Muscle layer of duodenum (tissue), 2 donors: ENCODE results near the gene CYB561A3.
"Not testable (repeated sequence)": the region's sequence is repeated elsewhere in the genome, so short reads cannot be mapped to it uniquely, and the experiment has no call there.

Source experiments
- H3K27ac ChIP-seq: one replicate; pipeline ENCODE4 v1.7.0; 2013; ENCODE audit warnings: mild to moderate bottlenecking, low read length
- H3K27me3 ChIP-seq: one replicate; pipeline ENCODE4 v1.7.0; 2013; ENCODE audit warnings: low read depth, mild to moderate bottlenecking, control low read depth, low read length
- H3K36me3 ChIP-seq, 2 donors: one replicate each; pipeline ENCODE4 v1.7.0; 2013; ENCODE audit warnings: low read length in 2 of 2, control low read depth in 1 of 2, mild to moderate bottlenecking in 1 of 2; ENCODE audit not compliant: insufficient read depth in 2 of 2, control insufficient read depth in 1 of 2
- H3K4me1 ChIP-seq, 2 donors: one replicate each; pipeline ENCODE4 v1.7.0; 2013; ENCODE audit warnings: low read length in 2 of 2, mild to moderate bottlenecking in 2 of 2, control low read depth in 1 of 2, moderate library complexity in 1 of 2; ENCODE audit not compliant: insufficient read depth in 2 of 2, control insufficient read depth in 1 of 2
- H3K4me3 ChIP-seq, 2 donors: one replicate each; pipeline ENCODE4 v1.7.0; 2013; ENCODE audit warnings: low read length in 2 of 2, low read depth in 1 of 2, mild to moderate bottlenecking in 1 of 2
- H3K9me3 ChIP-seq, 2 donors: one replicate each; pipeline ENCODE4 v1.7.0; 2013; ENCODE audit warnings: low read length in 2 of 2, control low read depth in 1 of 2, mild to moderate bottlenecking in 1 of 2; ENCODE audit not compliant: control insufficient read depth in 1 of 2
- donor health status: healthy.

The CYB561A3 gene

GRCh38 chr11:61384271-61385242, 22.9 kb upstream of the CYB561A3 start:
- Histone ChIP-seq H3K27ac (no peak overlapping the region), H3K9me3 (no peaks in the 10 kb centered on the region), H3K36me3 (no peaks in the 10 kb centered on the region), H3K4me1 (peaks cover 0 to 4% of the 10 kb centered on the region in 2 donors), H3K27me3 (no peaks in the 10 kb centered on the region), H3K4me3 (no peak overlapping the region)

- H3K27me3 ChIP-seq, H3K4me1 ChIP-seq, H3K9me3 ChIP-seq, H3K4me3 ChIP-seq, H3K36me3 ChIP-seq, H3K27ac ChIP-seq: not testable (repeated sequence)
Measured at GRCh38 chr11:61383859-61384258, 22.2 kb upstream of the CYB561A3 start.

GRCh38 chr11:61380884-61381283, 19.2 kb upstream of the CYB561A3 start:
- Histone ChIP-seq H3K27ac (no peak overlapping the region), H3K4me1 (peaks cover 0 to 4% of the 10 kb centered on the region in 2 donors), H3K4me3 (no peak overlapping the region)

GRCh38 chr11:61378713-61379313, 17.1 kb upstream of the CYB561A3 start:
- H3K27ac ChIP-seq, result no peak overlapping the region
- H3K36me3 ChIP-seq, result peaks cover 0 to 5% of the 10 kb centered on the region in 2 donors

More at GRCh38 chr11:61380884-61381283, 19.2 kb upstream of the CYB561A3 start:
- no peaks in the 10 kb centered on the region for H3K9me3 ChIP-seq
- peaks cover 0 to under 1% of the 10 kb centered on the region in 2 donors for H3K36me3 ChIP-seq
- no peaks in the 10 kb centered on the region for H3K27me3 ChIP-seq

GRCh38 chr11:61377461-61378160, 15.9 kb upstream of the CYB561A3 start:
- H3K4me1 ChIP-seq, result no peaks in the 10 kb centered on the region
- H3K27ac ChIP-seq, result no peak overlapping the region
- no peak overlapping the region for H3K4me3 ChIP-seq
- peaks cover 0 to 5% of the 10 kb centered on the region in 2 donors for H3K36me3 ChIP-seq
- H3K9me3 ChIP-seq, result no peaks in the 10 kb centered on the region
- no peaks in the 10 kb centered on the region for H3K27me3 ChIP-seq

More at GRCh38 chr11:61378713-61379313, 17.1 kb upstream of the CYB561A3 start:
- no peaks in the 10 kb centered on the region for H3K9me3 ChIP-seq
- H3K4me1 ChIP-seq, result no peaks in the 10 kb centered on the region
- no peaks in the 10 kb centered on the region for H3K27me3 ChIP-seq
- H3K4me3 ChIP-seq, result no peak overlapping the region

- Histone ChIP-seq H3K4me3 (no peak overlapping the region), H3K36me3 (peaks cover 0 to 5% of the 10 kb centered on the region in 2 donors), H3K27ac (no peak overlapping the region), H3K27me3 (no peaks in the 10 kb centered on the region), H3K9me3 (no peaks in the 10 kb centered on the region), H3K4me1 (no peaks in the 10 kb centered on the region)
Measured at GRCh38 chr11:61375761-61376108, 14.1 kb upstream of the CYB561A3 start.

- H3K9me3 ChIP-seq, result no peaks in the 10 kb centered on the region
- no peak overlapping the region for H3K27ac ChIP-seq
- peaks cover 0 to 3% of the 10 kb centered on the region in 2 donors for H3K4me1 ChIP-seq
- H3K27me3 ChIP-seq, result no peaks in the 10 kb centered on the region
- no peak overlapping the region for H3K4me3 ChIP-seq
- H3K36me3 ChIP-seq, result peaks cover 18 to 33% of the 10 kb centered on the region in 2 donors
Measured at GRCh38 chr11:61372659-61373420, 11.2 kb upstream of the CYB561A3 start.

GRCh38 chr11:61370349-61371005, 8.8 kb upstream of the CYB561A3 start:
- Histone ChIP-seq H3K4me1 (peaks cover 0 to 3% of the 10 kb centered on the region in 2 donors), H3K4me3 (no peak overlapping the region), H3K9me3 (no peaks in the 10 kb centered on the region), H3K36me3 (peaks cover 36 to 52% of the 10 kb centered on the region in 2 donors), H3K27ac (no peak overlapping the region), H3K27me3 (no peaks in the 10 kb centered on the region)

- Histone ChIP-seq H3K4me3 (no peak overlapping the region), H3K27me3 (no peaks in the 10 kb centered on the region), H3K9me3 (no peaks in the 10 kb centered on the region), H3K36me3 (peaks cover 37 to 56% of the 10 kb centered on the region in 2 donors), H3K4me1 (peaks cover 0 to 3% of the 10 kb centered on the region in 2 donors), H3K27ac (no peak overlapping the region)
Measured at GRCh38 chr11:61369372-61370348, 8.0 kb upstream of the CYB561A3 start.
